RWPE2 (cell line): ENCODE results near the gene RAI1.

Experiments used
- ATAC-seq: fragments of 200-7000 bp; cut with Tn5 transposase; 3 replicates; pipeline ENCODE4 v1.9.1; 2021; ENCODE audit warnings: low read depth
- DNase-seq: peaks from one replicate; pipeline ENCODE4 v3.0.0-alpha.2; 2020; ENCODE audit warnings: low spot score
- H3K27ac ChIP-seq: fragments of 450-650 bp; 2 replicates; pipeline ENCODE4 v1.5.1; 2017; ENCODE audit warnings: mild to moderate bottlenecking; ENCODE audit not compliant: poor library complexity, severe bottlenecking
- H3K27me3 ChIP-seq: fragments of 250-450 bp; sonication (Bioruptor Pico); 2 replicates; pipeline ENCODE4 v1.5.1; 2021; ENCODE audit warnings: mild to moderate bottlenecking, moderate library complexity; ENCODE audit not compliant: insufficient read depth, poor library complexity, severe bottlenecking
- H3K36me3 ChIP-seq: fragments of 250-450 bp; sonication (Bioruptor Pico); 2 replicates; pipeline ENCODE4 v1.5.1; 2020; ENCODE audit warnings: low read depth, mild to moderate bottlenecking, moderate library complexity
- H3K4me1 ChIP-seq: fragments of 250-450 bp; sonication (Bioruptor Pico); 2 replicates; pipeline ENCODE4 v1.5.1; 2021; ENCODE audit warnings: mild to moderate bottlenecking, moderate library complexity; ENCODE audit not compliant: insufficient read depth, poor library complexity, severe bottlenecking
- H3K4me3 ChIP-seq: fragments of 250-450 bp; sonication (Bioruptor Pico); 2 replicates; pipeline ENCODE4 v1.5.1; 2021; ENCODE audit warnings: mild to moderate bottlenecking, moderate library complexity; ENCODE audit not compliant: severe bottlenecking
- H3K9me3 ChIP-seq: fragments of 250-450 bp; sonication (Bioruptor Pico); 2 replicates; pipeline ENCODE4 v1.5.1; 2021; ENCODE audit warnings: mild to moderate bottlenecking, moderate library complexity; ENCODE audit not compliant: severe bottlenecking
- CTCF ChIP-seq: fragments of 450-650 bp; IDR thresholded peaks from one replicate; pipeline ENCODE4 v1.5.1; 2017; ENCODE audit warnings: mild to moderate bottlenecking, moderate library complexity; ENCODE audit not compliant: poor library complexity, severe bottlenecking

RAI1 gene

GRCh38 chr17:17834974-17835373, 153.7 kb downstream of the RAI1 start:
- Histone ChIP-seq H3K9me3 (no peaks in the 10 kb centered on the region), H3K4me3 (peak overlapping the region; percentile 76), H3K36me3 (peaks cover 54% of the 10 kb centered on the region), H3K27ac (peak overlapping the region; percentile 98), H3K27me3 (no peaks in the 10 kb centered on the region), H3K4me1 (peaks cover 47% of the 10 kb centered on the region)
- ATAC-seq (no peak), DNase-seq (no peak)
- TF ChIP-seq CTCF, result no peak

GRCh38 chr17:17835415-17836249, 154.4 kb downstream of the RAI1 start:
- Histone ChIP-seq H3K27ac (peak overlapping the region; percentile 98), H3K4me3 (peak overlapping the region; percentile 76), H3K9me3 (no peaks in the 10 kb centered on the region), H3K36me3 (peaks cover 47% of the 10 kb centered on the region), H3K4me1 (peaks cover 47% of the 10 kb centered on the region), H3K27me3 (no peaks in the 10 kb centered on the region)
- no peak for TF ChIP-seq CTCF
- ATAC-seq, result no peak
- DNase-seq, result no peak

- no peaks in the 10 kb centered on the region for H3K27me3 ChIP-seq
- H3K9me3 ChIP-seq, result no peaks in the 10 kb centered on the region
- ATAC-seq (peak; percentile 13), DNase-seq (peak; percentile 93)
- H3K36me3 ChIP-seq, result peaks cover 44% of the 10 kb centered on the region
- H3K4me1 ChIP-seq, result peaks cover 54% of the 10 kb centered on the region
- peak overlapping the region; percentile 98 for H3K27ac ChIP-seq
- peak overlapping the region; percentile 76 for H3K4me3 ChIP-seq
- TF ChIP-seq CTCF, result no peak
Observed at GRCh38 chr17:17836250-17836817, 155.1 kb downstream of the RAI1 start.

GRCh38 chr17:17836818-17837379, 155.6 kb downstream of the RAI1 start, which contains the start of gene SREBF1:
Gene SREBF1, minus strand, starts transcription at chr17:17836986. Its CDS starts 169 bp downstream, at chr17:17836817.
- H3K36me3 ChIP-seq, result peaks cover 38% of the 10 kb centered on the region
- peak; percentile 11 for ATAC-seq
- no peak for DNase-seq
- no peaks in the 10 kb centered on the region for H3K9me3 ChIP-seq
- peak within 1 kb of the TSS; percentile 76 for H3K4me3 ChIP-seq
- TF ChIP-seq CTCF, result no peak
- peaks cover 60% of the 10 kb centered on the region for H3K4me1 ChIP-seq
- no peaks in the 10 kb centered on the region for H3K27me3 ChIP-seq
- H3K27ac ChIP-seq, result peak within 1 kb of the TSS; percentile 98
